CD4-positive, alpha-beta T cell treated with Interferon alpha-2 for 1 hour (primary cell): ENCODE data around the gene POGLUT2.
A peak's percentile ranks its signal among the peaks of the same experiment; 100 is the strongest.

ENCODE experiments used
- DNase-seq, 2 donors: peaks; one replicate each; pipeline ENCODE4 v3.0.0-alpha.2; 2020 to 2022

POGLUT2 gene

DNA sequence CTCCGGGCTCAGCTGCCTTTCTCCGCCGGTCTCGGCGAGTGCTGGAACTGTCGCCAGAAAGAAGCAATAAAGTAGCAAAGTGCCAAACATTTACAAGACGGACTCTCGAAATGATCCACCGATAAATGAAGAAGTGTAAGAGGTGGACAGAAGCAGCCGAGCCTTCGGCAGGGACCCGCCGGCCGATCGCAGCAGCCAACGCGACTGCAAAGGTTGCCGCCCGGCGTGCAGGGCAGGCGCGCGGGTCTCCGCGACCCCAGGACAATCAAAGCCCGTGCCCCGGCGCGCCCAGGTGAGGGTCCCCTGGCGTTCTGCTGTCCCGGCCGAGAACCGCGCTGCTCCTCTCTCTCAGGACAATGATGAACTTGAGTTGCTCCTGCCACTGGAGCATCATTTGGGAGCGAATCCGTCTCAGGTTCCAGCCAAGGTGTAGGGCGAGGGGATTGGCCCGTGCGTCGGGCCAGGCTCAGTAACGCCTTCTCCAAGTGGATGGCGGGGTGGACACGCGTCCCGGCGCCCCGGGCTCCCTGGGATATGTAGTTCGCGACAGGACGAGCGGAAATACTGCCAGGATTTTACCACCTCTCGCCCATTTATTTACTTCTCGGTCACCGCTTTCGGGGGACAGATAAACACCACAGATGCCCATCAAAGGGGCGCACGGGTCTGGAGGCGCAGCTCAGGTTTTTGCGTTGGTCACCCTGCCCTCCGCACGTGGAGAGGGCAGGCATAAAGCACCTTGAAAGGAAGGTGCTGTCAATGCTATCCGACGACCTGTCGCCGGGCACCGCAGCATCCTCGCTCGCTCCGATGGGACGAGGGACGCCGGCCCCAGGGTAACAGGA is at the start of gene POGLUT2, which contains the start of gene BIVM:
TSS of gene POGLUT2 (minus strand) at position 396 of the 845 bp plus-strand sequence. CDS start at position 90, 306 bp downstream.
TSS of gene BIVM (plus strand) at position 539 of the 845 bp plus-strand sequence. CDS start 8,149 bp downstream, outside the sequence.
- peak; percentile 67 to 79 for DNase-seq

GRCh38 chr13:102847272-102848234 is 48.8 kb upstream of the POGLUT2 start:
- DNase-seq: peak in 1 of 2 donors; percentile 52

DNA sequence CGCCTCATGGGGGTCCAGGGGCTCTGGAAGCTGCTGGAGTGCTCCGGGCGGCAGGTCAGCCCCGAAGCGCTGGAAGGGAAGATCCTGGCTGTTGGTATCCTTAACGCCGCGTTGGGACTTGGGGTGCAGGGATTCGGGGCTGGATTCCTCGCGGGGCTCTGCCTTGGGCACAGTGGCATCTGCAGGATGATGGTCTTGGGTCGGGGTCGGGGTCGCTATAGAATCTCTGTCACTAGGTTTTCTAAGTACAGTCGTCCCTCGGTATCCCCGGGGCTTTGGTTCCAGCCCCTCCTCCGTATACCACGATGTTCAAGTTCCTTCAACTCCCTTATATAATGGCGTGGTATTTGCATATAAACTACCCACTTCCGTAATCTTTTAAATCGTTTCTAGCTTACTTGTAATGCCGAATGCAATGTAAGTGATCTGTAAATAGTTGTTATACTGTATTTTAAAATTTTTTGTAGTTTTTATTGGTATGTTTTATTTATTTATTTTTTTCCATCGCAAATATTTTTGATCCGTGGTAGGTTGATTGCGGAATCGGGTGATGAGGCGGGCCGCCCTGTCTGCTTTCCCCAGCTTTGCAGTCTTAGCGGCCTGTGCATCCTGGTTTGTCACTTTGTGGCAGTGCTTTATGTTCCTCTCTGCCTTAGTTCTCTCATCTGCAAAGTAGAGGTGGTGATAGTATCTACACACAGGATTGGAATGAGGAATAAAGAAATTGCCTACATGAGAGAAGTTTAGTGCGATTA is 47.7 kb upstream of the POGLUT2 start:
- DNase-seq: peak; percentile 38 to 60

GRCh38 chr13:102845630-102846260 is 47.0 kb upstream of the POGLUT2 start, which contains the start of gene ERCC5:
Gene ERCC5 (plus strand): TSS chr13:102846032. CDS start chr13:102846267, 235 bp downstream.
- peak; percentile 94 to 96 for DNase-seq

DNA sequence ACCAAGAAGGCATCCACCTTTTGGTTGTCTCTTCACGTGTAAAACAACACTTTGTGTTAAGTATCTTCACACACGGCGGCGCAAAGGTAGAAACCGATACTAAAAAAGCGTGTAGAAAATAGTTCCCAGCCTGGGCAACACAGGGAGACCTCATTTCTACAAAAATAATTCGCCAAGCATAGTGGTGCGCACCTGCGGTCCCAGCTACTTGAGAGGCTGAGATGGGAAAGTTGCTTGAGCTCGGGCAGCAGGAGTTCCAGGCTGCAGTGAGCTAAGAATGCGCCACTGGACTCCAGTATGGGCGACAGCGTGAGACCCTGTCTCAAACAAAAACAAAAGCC is 46.5 kb upstream of the POGLUT2 start:
- DNase-seq: no peak

DNA sequence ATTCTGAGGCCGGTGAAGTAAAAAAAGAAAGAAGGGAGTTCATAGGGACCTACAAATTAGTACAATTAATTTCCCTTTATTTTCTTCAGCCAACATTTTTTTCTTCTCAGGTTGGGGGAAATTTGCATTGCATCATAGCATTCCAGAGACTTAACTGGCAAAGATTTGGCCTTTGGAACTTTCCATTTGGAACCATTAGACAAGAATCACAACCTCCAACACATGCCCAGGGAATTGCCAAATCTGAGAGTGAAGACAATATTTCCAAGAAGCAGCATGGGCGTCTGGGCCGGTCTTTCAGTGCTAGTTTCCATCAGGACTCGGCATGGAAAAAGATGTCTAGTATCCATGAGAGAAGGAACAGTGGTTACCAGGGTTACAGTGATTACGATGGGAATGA is 40.7 kb upstream of the POGLUT2 start:
- DNase-seq: no peak

GRCh38 chr13:102838982-102839381 is 40.2 kb upstream of the POGLUT2 start:
- DNase-seq: no peak

GRCh38 chr13:102838273-102838672 is 39.5 kb upstream of the POGLUT2 start:
- DNase-seq: no peak

DNA sequence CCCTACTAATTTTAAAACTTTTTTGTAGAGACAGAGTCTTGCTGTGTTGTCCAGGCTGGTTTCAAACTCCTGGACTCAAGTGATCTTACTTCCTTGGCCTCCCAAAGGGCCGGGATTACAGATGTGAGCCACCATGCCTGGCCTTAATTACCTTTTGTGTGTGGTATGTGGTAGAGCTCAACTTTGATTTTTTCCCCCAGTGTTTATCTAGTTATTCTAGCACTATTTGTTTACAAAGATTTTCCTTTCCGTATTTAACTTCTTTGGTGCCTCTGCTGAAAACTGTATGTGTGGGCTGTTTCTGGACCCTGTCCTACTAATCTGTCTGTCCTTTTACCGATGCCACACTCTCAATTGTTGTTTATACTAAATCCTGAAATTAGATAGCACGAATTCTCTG is 37.7 kb upstream of the POGLUT2 start:
- DNase-seq: no peak

DNA sequence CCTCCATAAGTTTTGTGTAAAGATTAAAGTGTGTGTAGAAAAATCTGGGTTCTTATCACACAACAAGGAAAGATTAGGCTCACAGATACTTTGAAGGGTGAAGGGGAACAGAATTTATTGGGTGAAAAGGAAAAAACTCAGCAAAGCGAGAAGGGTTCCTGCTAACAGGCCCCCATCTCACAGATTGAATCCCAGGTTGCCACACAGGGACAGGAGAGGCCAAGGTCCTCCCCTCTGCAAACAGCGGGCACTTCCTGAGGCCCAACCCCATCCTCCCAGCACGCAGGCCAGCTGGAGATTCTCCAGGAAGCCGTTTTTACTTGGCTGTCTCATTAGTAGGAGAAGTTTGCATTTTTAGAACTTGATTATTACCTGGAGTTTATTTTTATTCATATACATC is 31.9 kb upstream of the POGLUT2 start:
- no peak for DNase-seq

- no peak for DNase-seq
Measured at GRCh38 chr13:102825921-102826706, 27.3 kb upstream of the POGLUT2 start.

GRCh38 chr13:102825400-102825799 is 26.6 kb upstream of the POGLUT2 start:
- no peak for DNase-seq

DNA sequence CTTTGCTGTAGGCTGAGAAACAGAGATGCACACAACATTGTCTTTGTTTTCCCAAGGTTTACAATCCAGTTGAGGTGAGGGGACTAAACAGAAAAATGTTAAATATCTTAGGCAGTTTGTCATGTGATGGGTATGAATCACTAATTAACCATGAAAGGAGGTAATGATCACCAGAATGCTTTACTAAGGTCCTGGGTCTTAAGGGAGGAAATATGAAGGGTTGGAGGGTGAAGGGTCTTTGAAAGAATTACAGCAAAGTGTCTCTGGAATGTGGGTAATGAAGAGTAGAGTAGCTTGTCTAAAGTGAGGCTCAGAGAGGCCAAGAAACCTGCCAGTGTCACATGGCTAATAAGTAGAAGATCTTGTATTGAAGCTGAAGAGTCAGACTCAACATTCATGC is 19.1 kb upstream of the POGLUT2 start:
- no peak for DNase-seq

- DNase-seq: no peak
Measured at GRCh38 chr13:102817241-102817640, 18.5 kb upstream of the POGLUT2 start.

DNA sequence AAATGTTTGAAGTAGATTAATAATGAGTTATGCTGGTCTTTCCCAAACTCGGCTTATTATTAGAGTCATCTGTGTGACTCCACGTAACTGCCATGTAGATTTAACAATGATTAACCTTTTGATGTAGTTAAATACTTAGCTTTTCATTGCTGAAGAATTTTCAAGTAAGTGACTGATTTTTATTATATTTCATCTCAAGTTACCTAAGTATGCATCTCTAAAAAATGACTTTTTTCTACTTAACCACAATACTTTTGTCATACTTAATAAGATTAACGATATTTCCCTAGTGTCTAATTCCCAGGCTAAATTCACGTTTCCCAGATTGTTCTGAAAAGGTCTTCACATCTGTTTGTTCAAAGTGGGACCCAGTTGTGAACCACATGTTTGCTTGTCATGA is 17.9 kb upstream of the POGLUT2 start:
- DNase-seq: no peak

- no peak for DNase-seq
Measured at GRCh38 chr13:102815788-102816187, 17.0 kb upstream of the POGLUT2 start.

DNA sequence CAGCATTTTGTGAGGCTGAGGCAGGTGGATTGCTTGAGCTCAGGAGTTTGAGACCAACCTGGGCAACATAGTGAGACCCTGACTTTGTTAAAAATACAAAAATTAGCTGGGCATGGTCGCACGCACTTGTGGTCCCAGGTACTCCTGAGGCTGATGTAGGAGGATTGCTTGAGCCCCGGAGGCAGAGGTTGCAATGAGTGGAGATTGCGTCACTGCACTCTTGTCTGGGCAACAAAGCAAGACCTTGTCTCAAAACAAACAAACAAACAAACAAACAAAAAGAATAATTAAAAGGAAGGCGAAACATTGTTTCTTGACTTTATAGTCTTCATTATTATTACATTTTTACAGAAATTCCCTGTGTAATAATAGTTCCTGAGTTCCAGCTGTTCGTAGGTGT is 16.0 kb upstream of the POGLUT2 start:
- no peak for DNase-seq

GRCh38 chr13:102814025-102814607 is 15.3 kb upstream of the POGLUT2 start:
- no peak for DNase-seq

- no peak for DNase-seq
Measured at GRCh38 chr13:102812611-102813287, 14.0 kb upstream of the POGLUT2 start.

- no peak for DNase-seq
Measured at GRCh38 chr13:102807699-102808098, 8.9 kb upstream of the POGLUT2 start.
